ENCODE measurements around the gene MYCBPAP. TPM values are rescaled to one million over a fixed set of nuclear protein-coding genes. Genes with fewer than 3 reads are reported as not detected.

Gene MYCBPAP
- total RNA-seq, 2 donors from 2014 or later, result 0.30 to 1.6 TPM

DNA sequence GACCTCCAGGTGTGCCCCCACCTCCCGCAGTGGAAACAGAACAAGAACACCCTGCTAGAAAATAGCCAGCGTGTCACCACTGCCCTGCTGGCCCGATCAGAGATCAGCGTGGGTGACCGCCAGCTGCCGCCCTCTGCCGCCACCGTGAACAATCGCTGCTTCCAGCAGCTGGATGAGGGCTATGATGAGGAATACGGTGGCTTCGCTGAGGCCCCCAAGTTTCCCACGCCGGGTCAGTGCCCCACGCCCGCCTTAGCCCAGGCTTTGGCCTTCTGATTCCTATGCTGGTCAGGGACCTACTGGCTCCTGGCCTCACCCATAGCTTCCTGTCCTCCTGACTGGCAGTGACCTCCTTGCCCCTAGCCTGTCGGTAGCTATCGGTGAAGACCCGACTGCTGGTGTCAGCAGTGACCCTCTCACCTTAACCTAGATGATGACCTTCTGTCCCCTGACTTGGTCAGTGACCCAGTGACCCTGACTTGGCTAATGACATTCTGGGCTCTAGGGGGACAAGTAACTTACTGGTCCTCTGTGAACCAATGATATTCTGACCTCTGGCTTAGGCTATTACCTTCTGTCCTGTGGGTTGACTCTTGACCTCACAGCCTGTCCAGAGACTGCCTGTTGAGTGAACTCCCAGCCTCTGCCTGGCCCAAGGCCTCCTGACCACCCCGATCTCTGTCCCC is 41.2 kb downstream of the MYCBPAP start:
- H3K36me3 Mint-ChIP-seq, result no peaks in the 10 kb centered on the region

GRCh38 chr17:50549969-50550368 is 41.7 kb downstream of the MYCBPAP start:
- H3K36me3 Mint-ChIP-seq, result no peaks in the 10 kb centered on the region
- ATAC-seq (no peak), DNase-seq (ENCODE audit: low spot score in 2 of 2) (no peak)
- H3K9me3 Mint-ChIP-seq, result no peaks in the 10 kb centered on the region
- H3K27ac Mint-ChIP-seq, result peak overlapping the region in 1 of 2 donors; percentile 69

More for the DNA sequence above, 41.2 kb downstream of the MYCBPAP start:
- H3K27ac Mint-ChIP-seq, result peak overlapping the region in 1 of 2 donors; percentile 69
- ATAC-seq (no peak), DNase-seq (ENCODE audit: low spot score in 2 of 2) (no peak)
- H3K9me3 Mint-ChIP-seq, result no peaks in the 10 kb centered on the region

DNA sequence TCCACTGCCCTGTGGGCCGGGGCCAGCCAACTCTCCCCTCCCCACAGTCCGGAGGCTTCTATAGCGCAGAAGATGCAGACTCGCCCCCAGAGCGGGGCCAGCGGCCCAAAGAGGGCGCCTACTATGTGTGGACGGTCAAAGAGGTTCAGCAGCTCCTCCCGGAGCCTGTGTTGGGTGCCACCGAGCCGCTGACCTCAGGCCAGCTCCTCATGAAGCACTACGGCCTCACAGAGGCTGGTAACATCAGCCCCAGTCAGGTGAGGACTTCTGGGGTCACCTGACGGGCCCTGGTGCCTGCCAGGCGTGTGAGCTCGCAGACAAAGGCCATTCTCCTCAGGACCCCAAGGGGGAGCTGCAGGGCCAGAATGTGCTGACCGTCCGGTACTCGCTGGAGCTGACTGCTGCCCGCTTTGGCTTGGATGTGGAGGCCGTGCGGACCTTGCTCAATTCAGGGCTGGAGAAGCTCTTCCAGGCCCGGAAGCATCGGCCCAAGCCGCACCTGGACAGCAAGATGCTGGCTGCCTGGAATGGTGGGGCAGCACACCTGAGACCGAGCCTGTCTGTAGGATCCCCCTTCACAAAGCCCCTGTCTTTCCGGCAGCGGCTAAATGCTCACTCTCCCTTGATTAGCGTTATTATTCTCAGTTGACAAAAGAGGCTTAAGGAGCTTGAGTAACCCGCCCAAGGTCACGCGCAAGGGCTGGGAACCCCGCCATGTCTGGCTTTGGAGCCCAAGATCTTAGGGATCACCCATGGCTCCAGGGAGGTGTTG is 42.6 kb downstream of the MYCBPAP start:
- DNase-seq (ENCODE audit: low spot score in 2 of 2) (no peak), ATAC-seq (no peak)
- H3K9me3 Mint-ChIP-seq, result no peaks in the 10 kb centered on the region
- no peak overlapping the region for H3K27ac Mint-ChIP-seq
- no peaks in the 10 kb centered on the region for H3K36me3 Mint-ChIP-seq

GRCh38 chr17:50551433-50551815 is 43.2 kb downstream of the MYCBPAP start:
- Mint-ChIP-seq H3K9me3 (no peaks in the 10 kb centered on the region), H3K27ac (no peak overlapping the region), H3K36me3 (no peaks in the 10 kb centered on the region)
- ATAC-seq, result no peak
- no peak for DNase-seq (ENCODE audit: low spot score in 2 of 2)

DNA sequence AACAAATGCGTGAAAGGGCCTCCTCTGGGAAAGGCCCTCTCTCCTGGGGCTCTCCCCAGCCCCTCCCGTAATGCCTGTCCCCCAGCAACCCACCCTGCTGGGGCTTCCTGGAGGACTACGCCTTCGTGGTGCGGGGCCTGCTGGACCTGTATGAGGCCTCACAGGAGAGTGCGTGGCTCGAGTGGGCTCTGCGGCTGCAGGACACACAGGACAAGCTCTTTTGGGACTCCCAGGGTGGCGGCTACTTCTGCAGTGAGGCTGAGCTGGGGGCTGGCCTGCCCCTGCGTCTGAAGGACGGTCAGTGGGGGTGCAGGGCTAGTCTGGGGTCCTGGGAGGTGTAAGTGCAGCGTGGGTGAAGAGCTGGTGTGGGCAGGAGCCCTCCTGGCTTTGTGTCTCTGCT is 43.6 kb downstream of the MYCBPAP start:
- H3K36me3 Mint-ChIP-seq, result no peaks in the 10 kb centered on the region
- no peaks in the 10 kb centered on the region for H3K9me3 Mint-ChIP-seq
- ATAC-seq (no peak), DNase-seq (ENCODE audit: low spot score in 2 of 2) (no peak)
- H3K27ac Mint-ChIP-seq, result no peak overlapping the region

GRCh38 chr17:50554201-50554600 is 46.0 kb downstream of the MYCBPAP start:
- H3K9me3 Mint-ChIP-seq, result no peaks in the 10 kb centered on the region
- DNase-seq (ENCODE audit: low spot score in 2 of 2) (no peak), ATAC-seq (no peak)
- H3K36me3 Mint-ChIP-seq, result no peaks in the 10 kb centered on the region
- no peak overlapping the region for H3K27ac Mint-ChIP-seq

- no peak for ATAC-seq
- Mint-ChIP-seq H3K36me3 (no peaks in the 10 kb centered on the region), H3K9me3 (no peaks in the 10 kb centered on the region), H3K27ac (no peak overlapping the region)
- no peak for DNase-seq (ENCODE audit: low spot score in 2 of 2)
Measured at GRCh38 chr17:50556803-50557202, 48.6 kb downstream of the MYCBPAP start.

DNA sequence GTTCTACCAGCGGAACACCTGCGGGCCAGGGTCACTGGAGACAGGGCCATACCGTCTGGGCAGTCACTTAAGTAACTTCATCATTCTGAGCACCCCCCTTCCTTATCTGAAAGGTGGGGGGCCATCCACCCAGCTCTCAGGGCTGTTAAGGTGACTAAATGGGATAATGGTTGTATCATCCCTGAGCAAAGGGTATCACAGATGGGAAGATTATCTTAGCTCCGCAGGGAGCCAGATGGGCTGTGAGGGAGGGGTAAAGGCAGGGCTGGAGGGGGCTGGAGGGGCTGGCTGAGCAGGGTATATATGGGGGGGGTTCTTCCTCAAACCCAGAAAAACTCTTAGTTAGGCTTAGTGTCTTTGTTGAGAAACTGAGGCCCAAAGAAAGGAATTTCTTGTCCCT is 49.4 kb downstream of the MYCBPAP start:
- Mint-ChIP-seq H3K36me3 (no peaks in the 10 kb centered on the region), H3K27ac (no peak overlapping the region), H3K9me3 (no peaks in the 10 kb centered on the region)
- no peak for ATAC-seq
- DNase-seq (ENCODE audit: low spot score in 2 of 2), result no peak

DNA sequence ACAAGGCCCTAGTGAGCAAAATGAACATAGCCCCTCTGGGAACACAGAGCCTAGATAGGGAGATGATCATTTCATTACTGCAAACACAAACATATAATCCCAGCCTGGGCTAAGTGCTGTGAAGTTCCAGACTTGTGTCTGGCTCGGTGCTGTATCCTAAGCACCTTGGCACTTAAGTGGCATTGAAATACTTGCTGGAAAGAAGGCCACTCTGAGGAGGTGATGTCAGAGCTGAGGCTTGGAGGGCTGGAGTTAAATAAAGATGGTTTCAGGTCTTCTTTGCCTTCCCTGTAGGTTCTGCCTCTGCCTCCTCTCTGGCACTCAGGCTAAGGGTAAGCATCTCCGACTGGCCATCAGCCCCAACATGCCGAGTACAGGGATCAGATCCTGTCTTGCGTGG is 49.9 kb downstream of the MYCBPAP start:
- no peak overlapping the region for H3K27ac Mint-ChIP-seq
- H3K9me3 Mint-ChIP-seq, result no peaks in the 10 kb centered on the region
- DNase-seq (ENCODE audit: low spot score in 2 of 2) (no peak), ATAC-seq (no peak)
- no peaks in the 10 kb centered on the region for H3K36me3 Mint-ChIP-seq

DNA sequence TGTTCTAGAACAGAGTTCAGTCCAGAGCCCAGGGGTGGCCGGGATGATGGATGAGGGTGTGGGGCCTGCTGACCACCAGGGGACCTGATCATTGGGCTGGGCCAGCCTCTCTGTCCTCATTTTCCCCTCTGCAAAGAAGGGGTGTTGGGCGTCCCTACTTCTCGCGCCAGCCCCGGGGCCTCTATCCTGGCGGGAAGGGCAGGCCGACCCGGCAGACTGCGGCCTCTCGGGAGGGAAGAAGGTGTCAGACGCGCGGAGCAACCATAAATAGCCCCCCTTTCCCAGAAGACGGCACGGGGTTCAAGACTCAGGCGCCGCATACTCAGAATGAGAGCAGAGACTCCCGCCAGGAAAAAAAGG is 50.3 kb downstream of the MYCBPAP start:
- no peak overlapping the region for H3K27ac Mint-ChIP-seq
- H3K9me3 Mint-ChIP-seq, result no peaks in the 10 kb centered on the region
- DNase-seq (ENCODE audit: low spot score in 2 of 2), result no peak
- no peaks in the 10 kb centered on the region for H3K36me3 Mint-ChIP-seq
- ATAC-seq, result no peak

DNA sequence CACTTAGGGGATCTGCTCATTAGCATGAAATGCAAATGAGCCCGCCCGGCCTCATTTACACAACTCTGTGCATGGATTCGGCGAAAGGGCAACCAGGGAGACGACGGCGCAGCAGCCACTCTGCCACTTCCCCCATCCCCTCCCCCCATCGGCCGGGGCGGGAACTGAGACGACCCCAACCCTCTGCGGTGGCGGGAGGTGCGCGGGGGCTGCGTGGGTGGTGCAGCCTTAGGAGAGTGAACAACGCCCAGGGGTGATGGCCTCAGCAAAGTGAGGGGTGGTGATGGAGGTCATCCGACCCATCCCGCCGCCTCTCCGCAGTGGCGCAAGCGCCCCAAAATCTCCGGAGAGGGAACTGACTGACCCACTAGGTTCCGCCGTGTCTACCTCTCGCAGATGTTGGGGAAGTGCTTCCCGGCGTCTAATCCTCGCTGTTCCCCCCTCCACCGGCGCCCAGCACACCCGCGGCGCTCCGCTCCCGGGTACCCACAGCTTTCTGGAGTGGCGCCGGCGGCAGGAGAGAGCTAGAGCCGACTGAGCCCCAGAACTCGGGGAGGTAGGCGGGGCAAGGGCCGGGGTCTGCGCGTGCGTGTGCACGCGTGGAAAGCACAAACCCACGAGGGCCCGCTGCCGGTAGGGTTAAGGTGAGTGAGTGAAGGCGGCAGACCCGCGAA is 50.8 kb downstream of the MYCBPAP start:
- no peaks in the 10 kb centered on the region for H3K9me3 Mint-ChIP-seq
- ATAC-seq (peak in 1 of 2 donors; percentile 30), DNase-seq (ENCODE audit: low spot score in 2 of 2) (no peak)
- H3K36me3 Mint-ChIP-seq, result no peaks in the 10 kb centered on the region
- no peak overlapping the region for H3K27ac Mint-ChIP-seq

- ATAC-seq (peak; percentile 23 to 45), DNase-seq (ENCODE audit: low spot score in 2 of 2) (no peak)
- no peaks in the 10 kb centered on the region for H3K36me3 Mint-ChIP-seq
- no peaks in the 10 kb centered on the region for H3K9me3 Mint-ChIP-seq
- H3K27ac Mint-ChIP-seq, result no peak overlapping the region
Measured at GRCh38 chr17:50559674-50560184, 51.5 kb downstream of the MYCBPAP start.

DNA sequence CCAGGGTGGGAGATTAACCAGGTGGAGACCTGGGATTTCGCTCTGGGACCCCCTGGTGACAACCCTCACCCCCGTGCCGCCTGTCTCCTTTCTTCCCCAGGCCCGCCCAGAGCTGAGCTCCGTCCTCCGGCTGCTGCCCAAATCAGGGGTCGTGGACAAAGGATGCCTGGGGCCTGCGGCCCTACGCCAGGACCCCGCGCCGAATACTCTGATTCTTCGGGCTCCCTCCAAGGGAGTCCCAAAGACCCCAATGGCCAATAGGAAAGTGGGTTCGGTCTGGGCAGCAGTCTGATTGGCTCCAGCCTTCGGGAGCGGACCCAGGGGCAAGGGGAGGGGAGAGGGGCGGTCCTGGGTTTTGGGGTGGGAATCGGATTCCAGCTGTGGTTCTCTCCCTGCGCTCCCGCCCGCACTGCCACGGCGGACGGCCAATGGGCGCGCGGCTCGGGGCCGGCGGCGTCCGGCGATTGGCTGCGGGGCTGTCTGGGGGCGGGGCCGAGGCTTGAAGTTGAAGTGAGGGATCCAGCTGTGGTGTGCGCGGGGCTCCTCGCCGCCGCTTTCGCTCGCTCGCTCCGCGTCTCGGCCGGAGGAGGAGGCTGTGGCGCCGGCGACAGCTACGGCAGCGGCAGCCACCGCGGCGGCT is 52.1 kb downstream of the MYCBPAP start, which contains the start of gene CACNA1G:
Gene CACNA1G, plus strand, starts transcription at position 531 of the 640 bp plus-strand sequence. CDS start 745 bp downstream, outside the sequence.
- H3K36me3 Mint-ChIP-seq, result no peaks in the 10 kb centered on the region
- H3K9me3 Mint-ChIP-seq, result no peaks in the 10 kb centered on the region
- DNase-seq (ENCODE audit: low spot score in 2 of 2) (peak; percentile 80 to 93), ATAC-seq (peak; percentile 86 to 94)
- H3K27ac Mint-ChIP-seq, result no peak within 1 kb of the TSS

DNA sequence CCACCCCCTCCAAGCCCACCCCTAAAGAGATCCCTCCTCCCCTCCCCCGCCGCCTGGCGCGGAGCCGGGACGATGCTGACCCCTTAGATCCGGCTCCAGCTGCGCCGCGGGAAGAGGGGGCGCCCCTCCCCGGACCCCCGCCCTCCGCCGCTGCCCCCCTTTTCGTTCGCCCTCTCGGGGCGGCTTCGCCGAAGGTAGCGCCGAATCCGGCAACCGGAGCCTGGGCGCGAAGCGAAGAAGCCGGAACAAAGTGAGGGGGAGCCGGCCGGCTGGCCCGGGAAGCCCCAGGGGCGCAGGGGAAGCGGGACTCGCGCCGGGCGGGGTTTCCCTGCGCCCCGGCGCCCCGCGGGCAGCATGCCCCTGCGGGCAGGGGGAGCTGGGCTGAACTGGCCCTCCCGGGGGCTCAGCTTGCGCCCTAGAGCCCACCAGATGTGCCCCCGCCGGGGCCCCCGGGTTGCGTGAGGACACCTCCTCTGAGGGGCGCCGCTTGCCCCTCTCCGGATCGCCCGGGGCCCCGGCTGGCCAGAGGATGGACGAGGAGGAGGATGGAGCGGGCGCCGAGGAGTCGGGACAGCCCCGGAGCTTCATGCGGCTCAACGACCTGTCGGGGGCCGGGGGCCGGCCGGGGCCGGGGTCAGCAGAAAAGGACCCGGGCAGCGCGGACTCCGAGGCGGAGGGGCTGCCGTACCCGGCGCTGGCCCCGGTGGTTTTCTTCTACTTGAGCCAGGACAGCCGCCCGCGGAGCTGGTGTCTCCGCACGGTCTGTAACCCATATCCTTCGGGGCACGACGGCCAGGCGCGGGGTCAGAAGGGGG is 52.9 kb downstream of the MYCBPAP start:
- ATAC-seq, result peak in 1 of 2 donors; percentile 33
- no peak for DNase-seq (ENCODE audit: low spot score in 2 of 2)
- Mint-ChIP-seq H3K36me3 (no peaks in the 10 kb centered on the region), H3K9me3 (no peaks in the 10 kb centered on the region), H3K27ac (no peak overlapping the region)

DNA sequence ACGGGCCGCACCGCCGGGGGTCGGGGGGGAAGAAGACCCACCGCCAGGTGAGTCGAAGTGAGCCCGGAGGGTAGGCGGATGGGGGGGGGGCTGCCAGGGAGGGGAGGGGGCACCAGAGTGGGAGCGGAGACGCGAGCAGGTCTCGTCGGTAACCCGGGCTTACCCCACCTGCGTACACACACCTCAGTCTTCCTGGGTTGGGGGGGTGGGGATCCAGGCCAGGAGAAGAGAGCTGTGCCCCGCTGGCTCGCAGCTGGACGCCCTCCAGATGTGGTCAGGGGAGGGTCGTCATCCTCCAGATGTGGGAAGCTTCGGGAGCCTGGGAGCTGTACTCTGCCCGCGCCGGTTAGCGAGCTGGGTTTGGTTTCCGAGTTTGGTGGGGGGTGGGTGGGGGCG is 53.5 kb downstream of the MYCBPAP start:
- Mint-ChIP-seq H3K27ac (no peak overlapping the region), H3K9me3 (no peaks in the 10 kb centered on the region), H3K36me3 (no peaks in the 10 kb centered on the region)
- DNase-seq (ENCODE audit: low spot score in 2 of 2), result no peak
- no peak for ATAC-seq

Data from activated naive CD4-positive, alpha-beta T cell treated with anti-CD3 and anti-CD28 coated beads, Interleukin-2, amount 50 U/mL, for 72 hours (primary cell).